ENCODE data around the gene DCUN1D2.

Gene DCUN1D2

DNA sequence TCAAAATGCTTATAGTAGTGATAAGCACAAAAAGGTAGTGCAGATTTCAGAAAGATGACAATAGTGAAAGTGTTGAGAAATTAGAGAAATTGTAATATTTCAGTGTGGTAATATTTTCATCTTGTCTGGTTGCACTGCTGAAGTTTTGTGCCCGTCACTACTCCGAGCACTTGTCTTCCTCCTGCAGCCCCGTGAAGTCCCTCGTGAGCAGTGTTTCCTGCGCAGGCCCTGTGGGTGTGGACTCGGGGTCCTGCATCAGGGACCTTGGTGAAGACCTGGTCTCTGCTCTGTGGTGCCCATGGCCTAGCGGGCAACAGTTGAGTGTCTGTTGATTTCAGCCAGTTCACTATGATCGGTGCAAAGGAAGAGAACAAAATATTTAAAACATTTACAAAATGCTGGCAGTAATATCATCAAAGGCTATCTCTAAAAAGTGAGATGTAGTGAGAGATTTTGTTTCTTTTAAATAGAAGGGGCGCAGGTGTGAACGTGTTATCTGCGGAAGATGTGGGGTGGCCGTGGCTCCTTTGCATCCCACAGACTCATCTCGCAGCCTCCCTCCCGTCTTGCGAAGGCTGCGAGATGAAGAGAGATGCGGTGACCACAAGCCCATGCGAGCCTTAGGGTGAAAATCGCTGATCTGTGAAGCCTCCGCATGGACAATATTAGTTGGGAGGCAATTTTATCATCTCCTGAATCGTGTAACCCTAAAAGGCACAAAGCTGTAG, 27.7 kb upstream of the DCUN1D2 start:
- no peak for DNase-seq

DNA sequence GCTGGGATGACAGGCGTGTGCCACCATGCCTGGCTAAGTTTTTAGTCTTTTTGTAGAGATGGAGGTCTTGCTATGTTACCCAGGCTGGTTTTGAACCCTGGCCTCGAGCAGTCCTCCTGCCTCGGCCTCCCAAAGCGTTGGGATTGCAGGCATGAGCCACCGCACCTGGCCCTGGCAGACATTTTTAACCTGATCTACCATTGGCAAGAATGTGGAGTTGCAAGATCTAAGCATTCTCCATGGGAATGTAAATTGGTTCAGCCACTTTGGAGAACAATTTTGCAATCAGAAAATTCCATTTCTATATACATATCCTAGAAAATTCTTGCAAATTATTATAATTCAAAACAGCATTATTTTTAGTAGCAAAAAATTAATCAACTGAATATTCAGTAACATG, 24.3 kb upstream of the DCUN1D2 start:
- DNase-seq = no peak

DNA sequence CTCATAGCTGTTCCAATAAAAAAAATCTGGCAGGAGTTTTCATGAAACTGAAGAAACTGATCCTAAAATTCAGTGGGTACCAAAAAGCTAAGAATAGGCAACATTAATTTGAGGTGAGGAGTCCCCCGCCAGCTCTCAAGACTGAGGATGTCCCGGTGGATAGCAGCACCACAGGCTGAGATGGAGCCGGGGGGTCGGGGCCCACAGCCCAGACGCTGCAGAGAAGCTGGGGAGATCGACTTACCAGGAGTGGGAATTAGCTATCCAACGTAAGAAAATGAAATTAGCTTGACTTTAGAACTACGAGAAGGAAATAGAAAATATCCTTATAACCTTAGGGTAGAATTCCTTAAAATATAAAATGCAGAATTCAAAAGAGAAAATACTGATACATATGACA, 23.2 kb upstream of the DCUN1D2 start:
- no peak for DNase-seq

DNA sequence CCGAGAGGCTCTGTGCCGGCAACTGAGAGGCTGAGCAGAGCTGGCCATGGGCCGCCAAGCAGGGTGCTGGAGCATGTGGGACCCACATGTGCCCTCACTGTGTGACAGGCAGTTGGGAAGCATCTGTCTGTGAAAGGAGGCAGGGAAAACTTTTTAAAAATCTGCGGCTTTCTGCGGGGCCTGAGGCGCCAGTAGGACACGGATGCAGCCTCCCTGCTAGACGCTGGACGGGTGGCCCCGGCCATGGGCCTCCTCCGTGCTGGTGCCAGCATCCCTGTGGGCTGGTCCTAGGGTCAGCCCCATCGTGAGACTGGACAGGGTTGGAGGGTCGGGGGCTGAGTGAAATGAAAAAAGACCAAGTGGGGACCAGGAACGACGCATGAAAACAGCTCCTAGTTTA, 20.9 kb upstream of the DCUN1D2 start:
- no peak for DNase-seq

DNA sequence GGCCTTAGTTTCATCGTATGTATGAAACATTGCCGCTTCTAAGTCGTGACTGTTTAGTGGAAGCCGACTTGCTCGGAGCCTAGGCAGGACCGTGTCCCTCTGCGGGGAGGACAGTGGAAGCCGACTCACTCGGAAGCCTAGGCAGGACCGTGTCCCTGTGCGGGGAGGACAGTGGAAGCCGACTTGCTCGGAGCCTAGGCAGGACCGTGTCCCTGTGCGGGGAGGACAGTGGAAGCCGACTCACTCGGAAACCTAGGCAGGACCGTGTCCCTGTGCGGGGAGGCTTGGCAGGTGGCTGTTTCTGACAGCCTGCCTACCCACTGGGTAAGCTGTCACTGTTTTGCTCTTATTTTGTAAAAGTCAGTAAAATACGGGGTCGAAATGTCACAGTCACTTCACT, 20.4 kb upstream of the DCUN1D2 start:
- DNase-seq = no peak

GRCh38 chr13:113509989-113510388, 19.5 kb upstream of the DCUN1D2 start:
- no peak for DNase-seq

GRCh38 chr13:113508521-113509254, 18.2 kb upstream of the DCUN1D2 start:
- DNase-seq = no peak

DNA sequence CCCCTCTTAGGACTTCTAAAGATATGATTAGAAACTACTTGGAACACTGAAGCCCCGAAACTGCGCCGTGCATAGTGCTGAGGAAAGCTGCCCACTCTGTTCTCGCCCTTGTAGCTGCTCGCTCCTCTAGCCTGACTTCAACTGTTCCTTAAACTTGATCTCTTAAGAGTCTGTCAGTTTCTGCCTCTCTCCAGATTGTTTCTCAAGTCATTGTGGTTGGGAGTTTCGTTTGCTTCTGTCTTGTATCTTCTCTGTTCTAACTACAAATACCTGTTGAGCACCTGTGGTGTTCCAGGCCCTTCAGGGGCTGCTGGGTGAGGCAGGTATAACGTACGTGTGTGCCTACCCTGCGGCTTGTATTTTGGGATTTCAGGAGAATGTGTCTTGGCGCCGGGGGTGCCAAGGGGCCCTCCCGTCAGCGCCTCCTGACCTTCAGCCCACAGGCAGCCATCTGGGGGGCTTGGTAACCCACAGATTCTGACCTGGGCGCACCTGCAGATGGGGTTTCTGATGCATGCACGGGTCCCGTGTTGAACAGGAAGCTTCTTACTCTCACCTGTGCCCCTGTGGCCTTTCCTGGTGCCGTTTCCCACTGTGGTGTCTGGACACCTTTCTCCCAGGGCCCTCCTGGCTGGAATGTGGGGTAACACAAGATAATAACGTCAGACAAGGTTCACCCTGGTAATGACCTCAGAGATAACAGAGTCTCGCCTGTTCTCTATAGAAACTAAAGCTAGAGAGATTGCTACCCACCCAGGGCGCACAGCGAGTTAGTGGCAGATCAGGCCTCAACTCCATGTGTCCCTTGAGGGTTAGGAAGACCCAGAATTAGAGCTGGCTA, 17.2 kb upstream of the DCUN1D2 start:
- no peak for DNase-seq

DNA sequence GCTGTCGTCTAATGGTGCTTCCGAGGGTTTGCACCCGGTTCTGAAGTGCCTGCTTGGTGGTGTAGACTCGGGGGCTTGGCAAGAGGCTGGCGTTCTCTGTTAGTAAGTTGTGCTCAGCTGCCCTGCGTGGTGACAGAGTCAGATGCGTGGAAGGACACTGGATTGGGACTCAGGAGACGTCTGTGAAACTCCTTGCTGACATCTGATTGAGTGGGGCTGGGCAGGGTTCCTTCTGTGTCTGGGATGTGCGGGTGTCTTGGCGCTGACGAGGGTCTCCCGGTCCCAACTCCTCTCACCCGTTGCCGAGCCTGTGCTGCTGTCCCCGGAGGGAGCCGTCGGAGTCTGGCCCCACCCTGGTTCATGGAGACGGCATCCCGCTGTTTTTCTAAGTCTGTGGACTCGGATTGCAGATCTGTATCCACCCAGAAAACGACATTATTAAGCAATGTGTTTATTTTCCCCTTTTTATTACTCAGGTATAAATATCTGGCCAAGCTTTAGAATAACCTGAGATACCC, 16.4 kb upstream of the DCUN1D2 start:
- no peak for DNase-seq

DNA sequence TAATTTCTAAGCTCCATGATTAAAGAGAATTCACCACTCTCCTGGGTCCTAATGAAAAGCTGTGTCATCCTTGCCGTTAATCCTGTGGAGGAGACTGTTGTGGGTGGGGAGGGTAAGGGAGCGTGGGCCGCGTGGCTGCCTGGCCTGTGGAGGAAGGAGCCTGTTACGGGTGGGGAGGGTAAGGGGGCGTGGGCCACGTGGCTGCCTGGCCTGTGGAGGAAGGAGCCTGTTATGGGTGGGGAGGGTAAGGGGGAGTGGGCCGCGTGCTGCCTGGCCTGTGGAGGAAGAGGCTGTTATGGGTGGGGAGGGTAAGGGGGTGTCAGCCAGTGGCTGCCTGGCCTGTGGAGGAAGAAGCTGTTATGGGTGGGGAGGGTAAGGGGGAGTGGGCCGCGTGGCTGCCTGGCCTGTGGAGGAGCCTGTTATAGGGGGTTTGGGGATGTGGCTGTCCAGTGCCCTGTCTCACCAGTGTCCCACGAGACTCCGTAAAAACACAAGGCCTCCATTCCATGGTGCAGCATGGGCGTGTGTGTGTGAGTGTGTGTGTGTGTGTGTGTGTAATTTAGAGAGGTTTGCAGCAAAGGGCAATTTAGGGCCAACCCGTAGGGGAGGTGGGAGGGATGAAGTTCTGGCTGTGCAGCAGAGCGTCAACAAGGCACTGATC, 15.6 kb upstream of the DCUN1D2 start:
- no peak for DNase-seq

- no peak for DNase-seq
Measured at GRCh38 chr13:113502686-113503085, 12.2 kb upstream of the DCUN1D2 start.

GRCh38 chr13:113500530-113501265, 10.2 kb upstream of the DCUN1D2 start:
- no peak for DNase-seq

DNA sequence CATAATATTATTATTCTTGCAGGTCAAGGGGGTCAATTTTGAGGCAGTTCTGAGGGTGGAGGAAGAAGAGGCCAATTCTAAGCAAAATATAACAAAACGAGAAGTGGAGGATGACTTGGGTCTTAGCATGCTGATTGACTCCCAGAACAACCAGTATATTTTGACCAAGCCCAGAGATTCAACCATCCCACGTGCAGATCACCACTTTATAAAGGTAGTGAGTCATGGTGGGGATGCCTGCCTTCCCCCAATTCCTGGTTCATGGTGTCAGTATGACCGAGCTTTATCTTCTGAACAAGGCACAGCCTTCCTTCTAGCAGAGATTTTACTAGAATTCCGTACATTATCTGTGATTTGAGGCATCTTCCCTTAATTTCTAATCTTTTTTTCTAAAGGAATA, 9.4 kb upstream of the DCUN1D2 start:
- DNase-seq = no peak

- DNase-seq = no peak
Measured at GRCh38 chr13:113498905-113499304, 8.4 kb upstream of the DCUN1D2 start.

DNA sequence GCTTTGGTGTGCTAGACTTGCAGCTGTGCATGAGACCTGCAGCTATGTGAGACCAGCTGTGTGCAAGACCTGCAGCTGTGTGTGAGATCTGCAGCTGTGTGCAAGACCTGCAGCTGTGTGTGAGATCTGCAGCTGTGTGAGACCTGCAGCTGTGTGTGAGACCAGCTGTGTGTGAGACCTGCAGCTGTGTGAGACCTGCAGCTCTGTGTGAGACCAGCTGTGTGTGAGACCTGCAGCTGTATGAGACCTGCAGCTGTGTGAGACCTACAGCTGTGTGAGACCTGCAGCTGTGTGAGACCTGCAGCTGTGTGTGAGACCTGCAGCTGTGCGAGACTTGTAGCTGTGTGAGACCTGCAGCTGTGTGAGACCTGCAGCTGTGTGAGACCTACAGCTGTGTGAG, 6.7 kb upstream of the DCUN1D2 start:
- DNase-seq = no peak

DNA sequence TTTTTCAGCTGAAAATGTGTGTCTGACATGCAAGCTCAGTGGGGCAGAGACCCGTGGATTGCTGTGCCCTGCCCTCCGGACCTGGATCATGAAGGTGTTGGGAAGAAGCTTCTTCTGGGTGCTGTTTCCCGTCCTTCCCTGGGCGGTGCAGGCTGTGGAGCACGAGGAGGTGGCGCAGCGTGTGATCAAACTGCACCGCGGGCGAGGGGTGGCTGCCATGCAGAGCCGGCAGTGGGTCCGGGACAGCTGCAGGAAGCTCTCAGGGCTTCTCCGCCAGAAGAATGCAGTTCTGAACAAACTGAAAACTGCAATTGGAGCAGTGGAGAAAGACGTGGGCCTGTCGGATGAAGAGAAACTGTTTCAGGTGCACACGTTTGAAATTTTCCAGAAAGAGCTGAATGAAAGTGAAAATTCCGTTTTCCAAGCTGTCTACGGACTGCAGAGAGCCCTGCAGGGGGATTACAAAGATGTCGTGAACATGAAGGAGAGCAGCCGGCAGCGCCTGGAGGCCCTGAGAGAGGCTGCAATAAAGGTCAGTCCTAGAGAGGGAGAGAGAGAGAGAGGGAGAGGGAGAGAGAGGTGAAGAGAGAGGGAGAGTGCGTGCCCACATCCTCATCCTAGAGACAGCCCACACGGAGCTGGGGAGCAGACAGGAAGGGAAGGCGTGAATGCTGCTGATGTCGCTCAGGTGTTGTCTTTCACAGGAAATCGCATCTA, 5.1 kb upstream of the DCUN1D2 start:
- no peak for DNase-seq

- no peak for DNase-seq
Measured at GRCh38 chr13:113493315-113493951, 2.9 kb upstream of the DCUN1D2 start.

DNA sequence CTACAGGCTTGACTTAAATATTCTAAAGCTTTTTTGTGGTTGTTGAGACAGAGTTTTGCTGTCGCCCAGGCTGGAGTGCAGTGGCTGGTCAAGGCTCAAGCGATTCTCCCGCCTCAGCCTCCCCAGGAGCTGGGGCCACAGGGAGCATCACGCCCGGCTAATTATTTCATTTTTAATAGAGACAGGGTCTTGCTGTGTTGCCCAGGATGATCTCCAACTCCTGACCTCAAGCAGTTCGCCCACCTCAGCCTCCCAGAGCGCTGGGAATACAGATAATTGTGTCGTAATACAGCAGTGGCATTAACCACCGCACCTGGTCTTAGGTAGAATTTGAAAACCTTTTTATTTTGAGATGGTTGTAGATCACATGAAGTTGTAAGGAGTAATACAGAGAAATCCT, 1.5 kb upstream of the DCUN1D2 start:
- DNase-seq = no peak

GRCh38 chr13:113491418-113491883, 940 bp upstream of the DCUN1D2 start:
- no peak for DNase-seq

GRCh38 chr13:113489549-113490495, 689 bp downstream of the DCUN1D2 start:
- peak; percentile 48 for DNase-seq

Measured in activated naive CD4-positive, alpha-beta T cell treated with Interleukin-2 at 50 U/mL for 16 hours (primary cell).